ENCODE results near the gene HMCN2. TPM values are rescaled to one million over a fixed set of nuclear protein-coding genes. Genes with fewer than 3 reads are reported as not detected.

HMCN2 gene
- total and polyA plus RNA-seq, 2 donors (not counting 3 experiments of a cell fraction or from before 2014, with no cell fraction given) = 0.04 to 0.24 TPM

DNA sequence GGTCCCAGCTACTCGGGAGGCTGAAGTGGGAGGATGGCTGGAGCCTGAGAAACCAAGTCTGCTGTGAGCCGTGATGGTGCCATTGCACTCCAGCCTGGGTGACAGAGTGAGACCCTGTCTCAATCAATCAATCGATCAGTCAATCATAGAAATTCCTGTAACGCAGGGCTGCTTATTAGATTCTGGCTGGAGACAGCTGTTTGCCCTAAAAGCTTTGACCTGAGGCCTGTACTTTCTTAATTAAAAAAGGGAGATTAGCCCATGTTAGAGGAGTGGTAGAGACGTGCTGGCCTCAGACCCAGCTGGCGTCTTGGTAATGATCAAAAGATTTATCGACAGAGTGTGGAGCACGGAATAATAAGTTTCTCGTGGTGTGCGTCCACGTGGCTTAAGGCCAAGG, 40.5 kb upstream of the HMCN2 start:
- H3K4me3 ChIP-seq (replicated peaks in 1 of 3; ENCODE audit: insufficient read depth in 1 of 3, low read depth in 1 of 3, low read length in 3 of 3) = no peak overlapping the region
- H3K27me3 ChIP-seq (ENCODE audit: control insufficient read depth in 2 of 2, insufficient read depth in 2 of 2, low read length in 2 of 2) = no peaks in the 10 kb centered on the region
- no peak overlapping the region for H3K9ac ChIP-seq (replicated peaks; ENCODE audit: extremely low read depth, insufficient read depth, low read length)
- H3K9me3 ChIP-seq (replicated peaks; ENCODE audit: control insufficient read depth, insufficient read depth, low read length) = no peaks in the 10 kb centered on the region
- dilution Hi-C loops (cut with MboI; ENCODE audit: extremely low pct_ligation_motif_present, low sequenced_read_pairs) (no loop called here), intact Hi-C loops (cut with micrococcal nuclease) (no loop called here)
- no peaks in the 10 kb centered on the region for H3K79me2 ChIP-seq (ENCODE audit: control insufficient read depth, insufficient read depth, low read length)
- H3K27ac ChIP-seq (ENCODE audit: insufficient read depth, low read depth, low read length) = no peak overlapping the region
- ChIA-PET POLR2A (no interaction called here), CTCF (no interaction called here)
- no TSS peak for BruUV-seq (replicated peaks)
- H3K4me1 ChIP-seq (ENCODE audit: control insufficient read depth, extremely low read depth, insufficient read depth, low read length) = no peaks in the 10 kb centered on the region
- H3K4me2 ChIP-seq (ENCODE audit: insufficient read depth, low read length) = no peak overlapping the region
- TF ChIP-seq POLR2AphosphoS5 (IDR thresholded peaks at IDR 0.05; ENCODE audit: insufficient read depth, low read depth, low read length) (no peak), CTCF (IDR thresholded peaks at IDR 0.05; ENCODE audit: extremely low read depth in 1 of 2, insufficient read depth in 1 of 2, low read depth in 1 of 2, low read length in 2 of 2) (no peak), JUN (IDR thresholded peaks at IDR 0.05; ENCODE audit: borderline replicate concordance, insufficient read depth, insufficient read length, low read depth) (no peak), FOS (IDR thresholded peaks at IDR 0.05; ENCODE audit: borderline replicate concordance, insufficient read depth, low read length) (no peak), GATA2 (IDR thresholded peaks at IDR 0.05; ENCODE audit: insufficient read depth, insufficient read length, low read depth, low read length) (no peak), POLR2A (IDR thresholded peaks at IDR 0.05; ENCODE audit: low read depth, low read length) (no peak), MYC (IDR thresholded peaks at IDR 0.05; ENCODE audit: low read depth, low read length) (no peak), EZH2 (IDR thresholded peaks at IDR 0.05; ENCODE audit: borderline replicate concordance, low read depth, low read length, severe bottlenecking) (no peak)
- TF ChIP-seq, protein P1, sequence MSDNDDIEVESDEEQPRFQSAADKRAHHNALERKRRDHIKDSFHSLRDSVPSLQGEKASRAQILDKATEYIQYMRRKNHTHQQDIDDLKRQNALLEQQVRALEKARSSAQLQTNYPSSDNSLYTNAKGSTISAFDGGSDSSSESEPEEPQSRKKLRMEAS (IDR thresholded peaks at IDR 0.05; ENCODE audit: insufficient read depth, insufficient read length) = no peak
- H4K20me1 ChIP-seq (replicated peaks; ENCODE audit: control insufficient read depth, extremely low read depth, insufficient read depth, low read length) = no peaks in the 10 kb centered on the region
- FAIRE-seq (no peak), DNase-seq (ENCODE audit: low read depth, low spot score) (no peak)
- no peak overlapping the region for H2AFZ ChIP-seq (ENCODE audit: low read depth, low read length)
- peaks cover 0 to 8% of the 10 kb centered on the region in 2 experiments for H3K36me3 ChIP-seq (ENCODE audit: control insufficient read depth in 2 of 2, extremely low read depth in 1 of 2, insufficient read depth in 2 of 2, low read length in 2 of 2)
- H3K9me1 ChIP-seq (replicated peaks; ENCODE audit: control insufficient read depth, extremely low read depth, insufficient read depth, low read length) = no peaks in the 10 kb centered on the region
